HepG2 (cell line): ENCODE results near the gene GPSM1. TPM values are rescaled to one million over a fixed set of nuclear protein-coding genes. Genes with fewer than 3 reads are reported as not detected.

Source experiments
- CTCF ChIP-seq: sonication (generic); formaldehyde crosslinking; IDR thresholded peaks from 2 replicates; pipeline ENCODE4 v1.5.0; 2020; ENCODE audit warnings: mild to moderate bottlenecking, missing genetic modification reagents, moderate library complexity
- EEA1 ChIP-seq: sonication (generic); formaldehyde crosslinking; IDR thresholded peaks from 2 replicates; pipeline ENCODE4 v1.5.1; 2020; ENCODE audit warnings: mild to moderate bottlenecking, missing genetic modification reagents, borderline replicate concordance
- HIVEP1 ChIP-seq: sonication (generic); formaldehyde crosslinking; IDR thresholded peaks from 2 replicates; pipeline ENCODE4 v1.4.0; 2020; ENCODE audit warnings: mild to moderate bottlenecking, missing genetic modification reagents
- MTA3 ChIP-seq: sonication (generic); formaldehyde crosslinking; IDR thresholded peaks from 2 replicates; pipeline ENCODE4 v1.4.0; 2020; ENCODE audit warnings: missing genetic modification reagents
- MTERF4 ChIP-seq: sonication (generic); formaldehyde crosslinking; IDR thresholded peaks from 2 replicates; pipeline ENCODE4 v1.8.0; 2023; ENCODE audit warnings: mild to moderate bottlenecking, missing genetic modification reagents
- POLR2G ChIP-seq: fragments of 200-400 bp; formaldehyde crosslinking; IDR thresholded peaks from 2 replicates; pipeline ENCODE4 v1.6.1; 2018; ENCODE audit warnings: mild to moderate bottlenecking, low read depth, low read length, moderate library complexity
- SIN3A ChIP-seq: IDR thresholded peaks from 2 replicates; pipeline ENCODE4 v1.6.1; 2011; ENCODE audit warnings: low read depth, mild to moderate bottlenecking, control low read depth, low read length, borderline replicate concordance
- SOX13 ChIP-seq, 3 experiments: fragments of 450-650 bp in 1 of 3; sonication (generic) in 1 of 3; formaldehyde crosslinking in 1 of 3; IDR thresholded peaks in 2 of 3; conservative IDR thresholded peaks in 1 of 3; 2 replicates each; pipeline versions ENCODE4 v1.5.0 to v1.6.1; 2016 to 2020; ENCODE audit warnings: antibody characterized with exemption in 1 of 3, mild to moderate bottlenecking in 1 of 3, missing compliant biosample characterization in 1 of 3, missing genetic modification reagents in 1 of 3, moderate library complexity in 1 of 3
- SOX5 ChIP-seq: IDR thresholded peaks from 2 replicates; pipeline ENCODE4 v1.6.1; 2016; ENCODE audit warnings: borderline replicate concordance
- STAT5B ChIP-seq: sonication (generic); formaldehyde crosslinking; IDR thresholded peaks from 2 replicates; pipeline ENCODE4 v1.4.0; 2020; ENCODE audit warnings: missing genetic modification reagents
- TBL1XR1 ChIP-seq: fragments of 150-350 bp; IDR thresholded peaks from 2 replicates; pipeline ENCODE4 v1.6.1; 2014; ENCODE audit warnings: borderline replicate concordance, low read length; ENCODE audit not compliant: partially characterized antibody
- TEAD3 ChIP-seq: optimal IDR thresholded peaks from 2 replicates; pipeline ENCODE3; 2016; ENCODE audit warnings: borderline replicate concordance
- ZKSCAN8 ChIP-seq: IDR thresholded peaks from 2 replicates; pipeline ENCODE4 v1.6.1; 2016; ENCODE audit warnings: borderline replicate concordance, missing genetic modification reagents, missing compliant biosample characterization
- ZNF850 ChIP-seq: sonication (generic); formaldehyde crosslinking; conservative IDR thresholded peaks from 2 replicates; pipeline ENCODE4 v1.9.0; 2021; ENCODE audit warnings: mild to moderate bottlenecking, missing genetic modification reagents
- ZSCAN12 ChIP-seq: sonication (generic); formaldehyde crosslinking; IDR thresholded peaks from 2 replicates; pipeline ENCODE4 v1.9.0; 2021; ENCODE audit warnings: mild to moderate bottlenecking, missing genetic modification reagents
- ZSCAN9 ChIP-seq: IDR thresholded peaks from 2 replicates; pipeline ENCODE4 v1.6.1; 2016; ENCODE audit warnings: borderline replicate concordance
- polyA plus RNA-seq, 8 experiments: library from polyadenylated mRNA; depleted of rRNA in 3 of 8; stranded (reverse) in 7 of 8; unstranded in 1 of 8; fragments of >200 nt; fragmentation: Illumina TruSeq in 4 of 8; extraction: Trizol in 4 of 8; gene quantifications; 2 replicates each; pipeline versions ENCODE4 v1.2.1 to v1.2.3, GENCODE V29; 2011 to 2016; ENCODE audit warnings: low read depth in 4 of 8, missing spikeins in 1 of 8, mixed read lengths in 1 of 8; ENCODE audit not compliant: insufficient read depth in 1 of 8
- total RNA-seq, 5 experiments: library from RNA; depleted of rRNA; stranded (reverse); fragments of >200 nt; fragmentation: Illumina TruSeq; extraction: Trizol; gene quantifications; 2 replicates each; pipeline ENCODE4 v1.2.3, GENCODE V29; 2016; ENCODE audit warnings: low read depth in 1 of 5
- TF ChIP-seq, protein P1 (sequence below): sonication (generic); formaldehyde crosslinking; IDR thresholded peaks from 2 replicates; pipeline ENCODE4 v1.4.0; 2020; ENCODE audit warnings: mild to moderate bottlenecking, missing genetic modification reagents
- TF ChIP-seq, protein P2 (sequence below): sonication (generic); formaldehyde crosslinking; IDR thresholded peaks from 2 replicates; pipeline ENCODE4 v1.5.1; 2020; ENCODE audit warnings: mild to moderate bottlenecking, missing genetic modification reagents

GPSM1 gene
- total and polyA plus RNA-seq, 2 of the 13 experiments (the other 11 are each of a cell fraction or from before 2014, with no cell fraction given): 1.0 to 2.4 TPM

- TF ChIP-seq CTCF (CRISPR knock-in tag): peak; percentile 95
- no peak for TF ChIP-seq HIVEP1 (CRISPR knock-in tag)
- TF ChIP-seq MTERF4 (CRISPR knock-in tag): no peak
- no peak for TF ChIP-seq ZSCAN12 (CRISPR knock-in tag)
- TF ChIP-seq STAT5B (CRISPR knock-in tag): no peak
- no peak for TF ChIP-seq TBL1XR1
- no peak for TF ChIP-seq ZSCAN9
- TF ChIP-seq SOX13 (IDR thresholded peaks at IDR 0.05): no peak
- TF ChIP-seq SOX13 (CRISPR knock-in tag; conservative IDR thresholded peaks at IDR 0.05 in 1 of 2, IDR thresholded peaks at IDR 0.05 in 1 of 2): no peak
- TF ChIP-seq, protein P1, sequence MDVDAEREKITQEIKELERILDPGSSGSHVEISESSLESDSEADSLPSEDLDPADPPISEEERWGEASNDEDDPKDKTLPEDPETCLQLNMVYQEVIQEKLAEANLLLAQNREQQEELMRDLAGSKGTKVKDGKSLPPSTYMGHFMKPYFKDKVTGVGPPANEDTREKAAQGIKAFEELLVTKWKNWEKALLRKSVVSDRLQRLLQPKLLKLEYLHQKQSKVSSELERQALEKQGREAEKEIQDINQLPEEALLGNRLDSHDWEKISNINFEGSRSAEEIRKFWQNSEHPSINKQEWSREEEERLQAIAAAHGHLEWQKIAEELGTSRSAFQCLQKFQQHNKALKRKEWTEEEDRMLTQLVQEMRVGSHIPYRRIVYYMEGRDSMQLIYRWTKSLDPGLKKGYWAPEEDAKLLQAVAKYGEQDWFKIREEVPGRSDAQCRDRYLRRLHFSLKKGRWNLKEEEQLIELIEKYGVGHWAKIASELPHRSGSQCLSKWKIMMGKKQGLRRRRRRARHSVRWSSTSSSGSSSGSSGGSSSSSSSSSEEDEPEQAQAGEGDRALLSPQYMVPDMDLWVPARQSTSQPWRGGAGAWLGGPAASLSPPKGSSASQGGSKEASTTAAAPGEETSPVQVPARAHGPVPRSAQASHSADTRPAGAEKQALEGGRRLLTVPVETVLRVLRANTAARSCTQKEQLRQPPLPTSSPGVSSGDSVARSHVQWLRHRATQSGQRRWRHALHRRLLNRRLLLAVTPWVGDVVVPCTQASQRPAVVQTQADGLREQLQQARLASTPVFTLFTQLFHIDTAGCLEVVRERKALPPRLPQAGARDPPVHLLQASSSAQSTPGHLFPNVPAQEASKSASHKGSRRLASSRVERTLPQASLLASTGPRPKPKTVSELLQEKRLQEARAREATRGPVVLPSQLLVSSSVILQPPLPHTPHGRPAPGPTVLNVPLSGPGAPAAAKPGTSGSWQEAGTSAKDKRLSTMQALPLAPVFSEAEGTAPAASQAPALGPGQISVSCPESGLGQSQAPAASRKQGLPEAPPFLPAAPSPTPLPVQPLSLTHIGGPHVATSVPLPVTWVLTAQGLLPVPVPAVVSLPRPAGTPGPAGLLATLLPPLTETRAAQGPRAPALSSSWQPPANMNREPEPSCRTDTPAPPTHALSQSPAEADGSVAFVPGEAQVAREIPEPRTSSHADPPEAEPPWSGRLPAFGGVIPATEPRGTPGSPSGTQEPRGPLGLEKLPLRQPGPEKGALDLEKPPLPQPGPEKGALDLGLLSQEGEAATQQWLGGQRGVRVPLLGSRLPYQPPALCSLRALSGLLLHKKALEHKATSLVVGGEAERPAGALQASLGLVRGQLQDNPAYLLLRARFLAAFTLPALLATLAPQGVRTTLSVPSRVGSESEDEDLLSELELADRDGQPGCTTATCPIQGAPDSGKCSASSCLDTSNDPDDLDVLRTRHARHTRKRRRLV: no peak
- TF ChIP-seq SIN3A: no peak
- TF ChIP-seq MTA3 (CRISPR knock-in tag): no peak
- no peak for TF ChIP-seq EEA1 (CRISPR knock-in tag)
- TF ChIP-seq POLR2G: no peak
- peak; percentile 16 for TF ChIP-seq TEAD3
- TF ChIP-seq, protein P2, sequence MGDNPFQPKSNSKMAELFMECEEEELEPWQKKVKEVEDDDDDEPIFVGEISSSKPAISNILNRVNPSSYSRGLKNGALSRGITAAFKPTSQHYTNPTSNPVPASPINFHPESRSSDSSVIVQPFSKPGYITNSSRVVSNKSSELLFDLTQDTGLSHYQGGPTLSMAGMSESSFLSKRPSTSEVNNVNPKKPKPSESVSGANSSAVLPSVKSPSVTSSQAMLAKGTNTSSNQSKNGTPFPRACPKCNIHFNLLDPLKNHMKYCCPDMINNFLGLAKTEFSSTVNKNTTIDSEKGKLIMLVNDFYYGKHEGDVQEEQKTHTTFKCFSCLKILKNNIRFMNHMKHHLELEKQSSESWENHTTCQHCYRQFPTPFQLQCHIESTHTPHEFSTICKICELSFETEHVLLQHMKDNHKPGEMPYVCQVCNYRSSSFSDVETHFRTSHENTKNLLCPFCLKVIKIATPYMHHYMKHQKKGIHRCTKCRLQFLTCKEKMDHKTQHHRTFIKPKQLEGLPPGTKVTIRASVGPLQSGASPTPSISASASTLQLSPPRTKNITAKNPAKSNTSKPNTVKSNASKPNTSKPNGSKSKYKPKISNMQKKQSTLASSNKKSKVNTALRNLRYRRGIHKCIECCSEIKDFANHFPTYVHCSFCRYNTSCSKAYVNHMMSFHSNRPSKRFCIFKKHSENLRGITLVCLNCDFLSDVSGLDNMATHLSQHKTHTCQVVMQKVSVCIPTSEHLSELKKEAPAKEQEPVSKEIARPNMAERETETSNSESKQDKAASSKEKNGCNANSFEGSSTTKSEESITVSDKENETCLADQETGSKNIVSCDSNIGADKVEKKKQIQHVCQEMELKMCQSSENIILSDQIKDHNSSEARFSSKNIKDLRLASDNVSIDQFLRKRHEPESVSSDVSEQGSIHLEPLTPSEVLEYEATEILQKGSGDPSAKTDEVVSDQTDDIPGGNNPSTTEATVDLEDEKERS: no peak
- no peak for TF ChIP-seq ZNF850 (CRISPR knock-in tag)
- TF ChIP-seq ZKSCAN8 (CRISPR knock-in tag): no peak; the same call in 1 of the 2 replicates
- TF ChIP-seq SOX5: peak; percentile 11; the same call in 1 of the 2 replicates
Measured at GRCh38 chr9:136339173-136339957, 12.0 kb downstream of the GPSM1 start (continued).
